IgD-negative memory B cell (primary cell): ENCODE measurements around the gene FBXL16. TPM values are rescaled to one million over a fixed set of nuclear protein-coding genes. Genes with fewer than 3 reads are reported as not detected.
"Not testable (repeated sequence)": the region's sequence is repeated elsewhere in the genome, so short reads cannot be mapped to it uniquely, and the experiment has no call there.

Experiments
- H3K27ac Mint-ChIP-seq, 3 donors: one replicate each; pipeline ENCODE4 v1.8.0; 2020 to 2022; ENCODE audit warnings: mild to moderate bottlenecking in 3 of 3, mixed read lengths in 3 of 3, moderate library complexity in 1 of 3
- H3K27me3 Mint-ChIP-seq: one replicate; pipeline ENCODE4 v1.8.0; 2021; ENCODE audit warnings: mixed read lengths
- H3K36me3 Mint-ChIP-seq: one replicate; pipeline ENCODE4 v1.8.0; 2020; ENCODE audit warnings: mild to moderate bottlenecking, mixed read lengths
- H3K4me1 Mint-ChIP-seq, 3 donors: one replicate each; pipeline ENCODE4 v1.8.0; 2020 to 2022; ENCODE audit warnings: mixed read lengths in 3 of 3, mild to moderate bottlenecking in 1 of 3
- H3K4me3 Mint-ChIP-seq, 4 donors: one replicate each; pipeline ENCODE4 v1.8.0; 2020 to 2022; ENCODE audit warnings: mild to moderate bottlenecking in 4 of 4, mixed read lengths in 4 of 4, moderate library complexity in 3 of 4
- H3K9me3 Mint-ChIP-seq, 3 donors: one replicate each; pipeline ENCODE4 v1.8.0; 2020 to 2021; ENCODE audit warnings: mixed read lengths in 3 of 3, mild to moderate bottlenecking in 1 of 3
- polyA plus RNA-seq: library from polyadenylated mRNA; unstranded; fragments of 300-500 nt; fragmentation: Illumina TruSeq; gene quantifications from one replicate; pipeline ENCODE4 v1.2.3, GENCODE V29; 2021

The FBXL16 gene
- polyA plus RNA-seq, 1 donor from 2014 or later: 4.4 TPM

DNA sequence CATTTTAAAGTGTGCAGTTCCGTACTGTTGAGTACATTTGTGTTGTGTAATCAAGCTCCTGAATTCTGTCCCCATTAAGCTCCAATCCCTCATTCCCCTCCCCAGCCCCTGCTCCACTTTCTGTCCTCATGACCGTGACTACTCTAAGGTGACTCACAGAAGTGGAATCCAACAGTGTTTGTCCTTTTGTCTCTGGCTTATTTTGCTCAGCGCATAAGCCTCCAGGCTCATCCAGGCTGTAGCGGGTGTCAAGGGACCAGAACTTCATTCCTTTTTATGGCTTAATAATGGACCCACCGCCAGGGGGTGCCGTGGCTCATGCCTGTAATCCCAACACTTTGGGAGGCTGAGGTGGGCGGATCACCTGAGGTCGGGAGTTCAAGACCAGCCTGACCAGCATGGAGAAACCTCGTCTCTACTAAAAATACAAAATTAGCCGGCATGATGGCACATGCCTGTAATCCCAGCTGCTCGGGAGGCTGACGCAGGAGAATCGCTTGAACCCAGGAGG, 7.2 kb upstream of the FBXL16 start:
- H3K4me1 Mint-ChIP-seq, H3K9me3 Mint-ChIP-seq, H3K36me3 Mint-ChIP-seq: not testable (repeated sequence)
- Mint-ChIP-seq H3K27ac (peak overlapping the region in 1 of 3 donors; percentile 71), H3K4me3 (peak overlapping the region in 1 of 4 donors; percentile 85), H3K27me3 (peaks cover 35% of the 10 kb centered on the region)

DNA sequence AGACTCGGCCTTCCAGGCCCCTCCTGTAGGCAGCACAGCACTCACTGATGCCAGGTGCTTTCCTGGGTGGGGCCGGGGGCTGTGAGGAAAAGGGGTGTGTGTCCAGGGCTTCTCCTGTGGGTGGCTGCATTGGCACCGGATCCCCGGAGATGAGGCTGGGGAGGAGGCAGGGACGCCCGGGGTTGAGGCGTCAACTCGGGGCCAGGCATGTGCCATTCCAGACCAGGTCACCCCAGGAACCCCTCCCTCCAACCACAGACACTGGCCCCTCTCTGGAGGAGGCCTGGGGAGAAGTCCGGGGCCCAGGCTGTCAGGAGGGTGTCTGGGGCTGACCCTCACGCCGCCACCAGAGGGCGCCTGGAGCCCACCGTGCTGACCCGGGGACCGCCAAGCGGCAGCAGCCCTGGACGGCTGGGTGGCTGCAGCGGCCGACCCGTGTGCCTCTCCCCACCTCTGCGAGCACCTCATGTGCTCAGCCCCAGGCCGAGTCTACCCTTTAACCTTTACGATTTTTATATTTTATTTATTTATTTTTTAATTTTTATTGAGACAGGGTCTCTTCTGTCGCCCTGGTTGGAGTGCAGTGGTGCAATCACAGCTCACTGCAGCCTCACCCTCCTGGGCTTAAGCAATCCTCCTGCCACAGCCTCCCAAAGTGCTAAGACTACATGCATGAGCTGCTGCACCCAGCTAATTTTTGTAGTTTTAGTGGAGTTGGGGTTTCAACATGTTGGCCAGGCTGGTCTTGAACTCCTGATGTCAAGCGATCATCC, 6.1 kb upstream of the FBXL16 start:
- Mint-ChIP-seq H3K27ac (peak overlapping the region in 1 of 3 donors; percentile 28), H3K4me3 (peak overlapping the region in 1 of 4 donors; percentile 48), H3K4me1 (peaks cover 0 to 4% (median 3%) of the 10 kb centered on the region in 3 donors), H3K9me3 (no peaks in the 10 kb centered on the region), H3K27me3 (peaks cover 39% of the 10 kb centered on the region), H3K36me3 (no peaks in the 10 kb centered on the region)

DNA sequence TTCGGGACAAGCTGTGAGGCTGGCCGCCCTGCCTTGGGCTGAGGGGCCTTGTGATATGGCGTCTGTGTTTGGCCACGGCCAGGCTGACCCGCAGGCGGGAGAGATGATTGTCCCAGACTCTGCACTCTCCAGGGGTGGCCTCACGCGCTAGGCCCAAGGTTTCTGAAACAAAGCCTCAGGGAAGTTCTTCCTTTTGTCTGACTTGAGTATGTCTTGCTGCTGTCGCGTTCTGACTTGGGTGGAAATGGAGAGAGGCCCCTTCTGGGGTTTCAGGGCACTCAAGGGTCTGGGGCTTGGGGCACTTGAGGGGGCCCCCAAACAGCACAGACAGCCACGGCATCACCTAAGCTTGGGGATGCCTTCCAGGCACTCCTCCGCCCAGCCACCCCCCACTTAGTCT, 5.5 kb upstream of the FBXL16 start:
- peak overlapping the region in 1 of 4 donors; percentile 12 for H3K4me3 Mint-ChIP-seq
- H3K27me3 Mint-ChIP-seq: peaks cover 39% of the 10 kb centered on the region
- no peaks in the 10 kb centered on the region for H3K36me3 Mint-ChIP-seq
- no peaks in the 10 kb centered on the region for H3K9me3 Mint-ChIP-seq
- H3K4me1 Mint-ChIP-seq: peaks cover 1 to 4% (median 3%) of the 10 kb centered on the region in 3 donors
- H3K27ac Mint-ChIP-seq: peak overlapping the region in 1 of 3 donors; percentile 28

DNA sequence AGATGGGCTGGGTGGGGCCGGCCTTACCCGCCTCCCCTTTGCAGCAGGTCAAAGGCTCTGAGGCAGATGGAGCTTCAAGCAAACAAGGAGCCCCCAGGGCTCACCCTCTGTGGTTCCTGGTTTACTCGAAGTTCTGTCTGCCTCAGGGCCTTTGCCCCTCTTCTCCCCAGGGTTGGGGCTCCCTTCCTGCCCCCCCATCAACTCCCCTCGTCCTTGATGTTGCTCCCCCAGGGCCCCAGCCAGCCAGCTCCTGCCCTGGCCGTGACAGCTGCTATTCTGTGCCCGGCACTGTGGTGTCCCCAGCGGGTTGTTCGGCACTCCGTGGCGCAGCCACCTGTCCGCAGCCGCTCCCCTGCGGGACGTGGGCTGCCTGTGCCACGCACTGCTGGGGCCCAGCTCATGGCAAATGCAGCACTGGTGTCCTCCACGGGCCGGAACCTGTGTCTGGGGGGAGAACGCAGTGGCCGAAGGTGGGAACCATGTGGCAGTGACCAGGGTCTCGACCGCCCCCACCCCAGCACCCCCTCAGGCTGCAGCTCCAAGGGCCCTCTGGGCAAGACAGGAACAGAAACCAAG, 5.0 kb upstream of the FBXL16 start:
- peaks cover 36% of the 10 kb centered on the region for H3K27me3 Mint-ChIP-seq
- no peak overlapping the region for H3K27ac Mint-ChIP-seq
- peak overlapping the region in 1 of 4 donors; percentile 12 for H3K4me3 Mint-ChIP-seq
- H3K4me1 Mint-ChIP-seq: peaks cover 1 to 4% (median 3%) of the 10 kb centered on the region in 3 donors
- no peaks in the 10 kb centered on the region for H3K9me3 Mint-ChIP-seq
- no peaks in the 10 kb centered on the region for H3K36me3 Mint-ChIP-seq

DNA sequence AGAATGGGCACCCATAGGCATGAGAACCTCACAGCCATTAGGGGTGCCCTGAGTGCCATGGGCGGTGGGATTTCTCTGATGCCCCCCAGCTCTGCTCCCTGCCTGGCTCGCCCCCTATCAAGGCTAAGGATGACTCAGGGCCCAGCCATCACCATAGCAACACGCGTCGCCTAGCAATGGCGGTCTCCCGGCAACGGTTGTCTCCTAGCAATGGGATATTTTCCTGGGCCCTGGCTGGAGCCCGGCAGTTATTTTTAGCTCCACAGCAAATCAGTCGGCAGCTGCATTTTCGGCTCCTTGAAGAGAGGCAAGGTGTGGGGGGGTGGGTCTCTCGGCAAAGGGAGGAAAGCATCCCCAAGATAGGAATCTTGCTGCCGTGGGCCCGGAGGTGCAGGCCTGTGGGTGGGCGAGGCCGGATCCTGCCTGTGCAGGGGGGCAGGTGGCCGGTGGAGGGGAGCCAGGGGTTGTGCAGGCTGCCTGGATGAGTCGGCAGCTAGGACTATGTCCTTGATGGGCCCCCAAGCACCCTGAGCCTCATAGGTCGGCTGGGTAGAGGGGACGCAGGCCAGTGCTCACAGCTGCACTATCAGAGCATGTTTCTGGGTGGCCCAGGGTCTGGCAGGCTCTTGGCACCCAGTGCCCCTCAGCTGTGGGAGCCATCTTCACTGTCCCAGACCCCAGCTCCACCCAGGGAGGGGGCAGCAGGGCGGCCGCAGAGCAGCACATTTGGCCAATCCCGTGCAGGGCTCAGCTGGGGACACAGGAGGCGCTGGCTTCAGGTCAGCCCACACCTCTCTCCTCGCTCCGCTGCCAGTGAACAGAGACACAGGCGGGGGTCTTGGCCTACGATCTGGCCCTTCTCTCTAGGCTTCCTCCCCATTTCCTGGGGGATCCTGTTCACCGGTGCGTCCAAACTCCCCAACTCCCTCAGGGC, 4.2 kb upstream of the FBXL16 start:
- H3K27ac Mint-ChIP-seq: no peak overlapping the region
- H3K27me3 Mint-ChIP-seq: peaks cover 36% of the 10 kb centered on the region
- no peaks in the 10 kb centered on the region for H3K9me3 Mint-ChIP-seq
- H3K4me3 Mint-ChIP-seq: peak overlapping the region in 1 of 4 donors; percentile 4
- H3K36me3 Mint-ChIP-seq: no peaks in the 10 kb centered on the region
- H3K4me1 Mint-ChIP-seq: peaks cover 1 to 4% (median 3%) of the 10 kb centered on the region in 3 donors

DNA sequence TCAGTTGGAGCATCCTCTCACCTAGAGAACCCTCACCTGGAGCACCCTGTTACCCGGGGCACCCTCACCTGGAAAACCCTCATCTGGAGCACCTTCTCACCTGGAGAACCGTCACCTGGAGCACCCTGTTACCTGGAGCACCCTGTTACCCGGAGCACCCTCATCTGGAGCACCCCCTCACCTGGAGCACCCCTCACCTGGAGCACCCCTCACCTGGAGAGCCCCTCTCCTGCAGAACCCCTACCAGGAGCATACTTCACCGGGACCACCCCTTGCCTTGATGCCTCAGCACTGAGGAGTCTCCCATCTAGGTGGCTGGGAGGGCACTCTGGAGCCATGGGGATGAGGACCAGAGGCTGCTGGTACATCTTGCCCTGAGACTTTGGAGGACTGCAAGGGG, 3.4 kb upstream of the FBXL16 start:
- Mint-ChIP-seq H3K27me3 (peaks cover 35% of the 10 kb centered on the region), H3K36me3 (no peaks in the 10 kb centered on the region), H3K4me1 (peaks cover 1 to 5% (median 4%) of the 10 kb centered on the region in 3 donors), H3K9me3 (no peaks in the 10 kb centered on the region), H3K4me3 (peak overlapping the region in 1 of 4 donors; percentile 50), H3K27ac (peak overlapping the region in 2 of 3 donors; percentile 21 to 80)

DNA sequence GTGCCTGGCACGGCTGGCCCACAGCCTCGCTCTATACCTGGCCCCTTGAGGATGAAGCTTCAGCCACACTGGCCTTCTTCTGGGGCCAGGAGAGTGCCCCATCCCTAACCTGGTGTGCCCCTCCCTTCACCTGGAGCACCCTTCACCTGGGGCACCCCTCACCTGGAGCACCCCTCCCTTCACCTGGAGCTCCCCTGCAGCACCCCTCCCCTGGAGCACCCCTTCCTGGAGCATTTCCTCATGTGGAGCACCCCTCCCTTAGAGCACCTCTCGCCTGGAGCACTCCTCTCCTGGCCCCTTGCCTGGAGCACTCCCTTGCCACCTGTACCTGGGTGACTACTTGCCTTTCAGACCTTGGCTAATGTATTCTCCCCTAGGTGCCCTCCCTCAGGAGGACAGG, 2.4 kb upstream of the FBXL16 start:
- no peaks in the 10 kb centered on the region for H3K36me3 Mint-ChIP-seq
- no peaks in the 10 kb centered on the region for H3K9me3 Mint-ChIP-seq
- peaks cover 31% of the 10 kb centered on the region for H3K27me3 Mint-ChIP-seq
- H3K4me1 Mint-ChIP-seq: peaks cover 1 to 5% (median 4%) of the 10 kb centered on the region in 3 donors
- peak overlapping the region in 1 of 4 donors; percentile 50 for H3K4me3 Mint-ChIP-seq
- no peak overlapping the region for H3K27ac Mint-ChIP-seq

DNA sequence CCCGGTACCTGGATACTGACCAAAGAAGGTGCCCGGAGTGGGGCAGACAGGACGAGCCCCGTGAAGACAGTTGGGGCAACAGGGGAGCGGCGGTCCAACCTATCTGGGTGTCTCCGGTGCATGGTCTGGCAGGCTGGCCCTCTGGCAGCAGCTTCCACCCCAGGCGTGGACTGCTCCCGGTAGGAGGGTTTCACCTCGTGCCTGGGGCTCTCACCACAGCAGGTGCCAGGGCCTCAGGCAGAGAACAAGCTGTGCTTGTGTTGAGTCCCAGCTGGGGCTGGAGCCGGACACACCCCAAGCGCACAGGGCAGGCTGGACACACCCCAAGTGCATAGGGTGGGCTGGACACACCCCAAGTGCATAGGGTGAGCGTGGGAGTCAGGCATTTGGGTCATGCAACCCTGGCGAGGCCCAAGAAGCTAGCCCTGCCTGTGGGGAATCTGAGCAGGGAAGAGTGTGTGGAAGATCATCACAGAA, 1.5 kb upstream of the FBXL16 start:
- Mint-ChIP-seq H3K4me3 (no peak overlapping the region), H3K27ac (peak overlapping the region in 1 of 3 donors; percentile 88), H3K9me3 (no peaks in the 10 kb centered on the region), H3K36me3 (peaks cover 2% of the 10 kb centered on the region), H3K27me3 (peaks cover 32% of the 10 kb centered on the region), H3K4me1 (peaks cover 0 to 5% (median 1%) of the 10 kb centered on the region in 3 donors)

DNA sequence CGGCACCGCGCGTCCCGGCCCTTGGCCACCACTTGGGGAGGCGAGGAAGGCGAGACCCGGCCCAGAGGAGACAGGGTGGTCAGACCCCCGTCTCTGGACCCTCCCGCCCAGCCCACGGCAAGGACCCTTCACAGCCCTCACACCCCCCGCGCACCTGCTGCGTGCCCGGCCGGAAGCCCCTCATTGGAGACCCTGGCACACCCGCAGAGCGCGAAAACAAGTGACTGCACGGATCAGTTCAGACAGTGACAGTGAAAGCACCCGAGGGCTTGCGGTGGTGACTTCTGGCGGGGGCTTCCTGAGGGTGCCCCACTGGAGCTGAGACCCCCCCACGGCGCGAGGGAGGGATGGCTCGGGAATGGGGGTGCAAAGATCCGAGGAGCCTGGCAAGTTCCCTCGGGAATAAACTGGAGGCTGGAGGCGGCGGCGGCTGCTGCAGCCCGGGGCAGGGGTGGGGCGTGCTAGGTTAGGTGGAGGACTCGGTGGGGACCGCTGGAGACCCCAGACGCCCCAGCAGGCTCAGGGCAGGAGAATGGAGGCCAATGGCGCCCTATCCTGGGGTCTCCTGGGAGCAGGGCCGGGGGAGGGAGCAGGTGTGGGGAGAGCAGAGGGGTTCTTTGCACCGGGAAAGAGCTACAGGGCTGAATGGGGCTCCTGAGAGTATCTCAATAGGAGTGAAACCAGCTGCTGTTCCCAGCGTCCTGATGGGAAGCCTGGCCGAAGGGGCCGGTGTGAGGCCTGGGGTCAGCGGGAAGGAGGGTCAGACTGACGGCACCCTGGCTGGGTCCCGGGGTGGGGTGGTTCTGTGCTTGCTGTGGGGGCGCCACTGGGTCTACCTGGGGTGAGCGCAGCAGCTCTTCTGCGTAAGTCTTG, 824 bp upstream of the FBXL16 start:
- H3K36me3 Mint-ChIP-seq: peaks cover 2% of the 10 kb centered on the region
- peaks cover 0 to 5% (median 1%) of the 10 kb centered on the region in 3 donors for H3K4me1 Mint-ChIP-seq
- peak overlapping the region in 1 of 3 donors; percentile 88 for H3K27ac Mint-ChIP-seq
- peak overlapping the region in 1 of 4 donors; percentile 8 for H3K4me3 Mint-ChIP-seq
- H3K9me3 Mint-ChIP-seq: no peaks in the 10 kb centered on the region
- peaks cover 37% of the 10 kb centered on the region for H3K27me3 Mint-ChIP-seq

DNA sequence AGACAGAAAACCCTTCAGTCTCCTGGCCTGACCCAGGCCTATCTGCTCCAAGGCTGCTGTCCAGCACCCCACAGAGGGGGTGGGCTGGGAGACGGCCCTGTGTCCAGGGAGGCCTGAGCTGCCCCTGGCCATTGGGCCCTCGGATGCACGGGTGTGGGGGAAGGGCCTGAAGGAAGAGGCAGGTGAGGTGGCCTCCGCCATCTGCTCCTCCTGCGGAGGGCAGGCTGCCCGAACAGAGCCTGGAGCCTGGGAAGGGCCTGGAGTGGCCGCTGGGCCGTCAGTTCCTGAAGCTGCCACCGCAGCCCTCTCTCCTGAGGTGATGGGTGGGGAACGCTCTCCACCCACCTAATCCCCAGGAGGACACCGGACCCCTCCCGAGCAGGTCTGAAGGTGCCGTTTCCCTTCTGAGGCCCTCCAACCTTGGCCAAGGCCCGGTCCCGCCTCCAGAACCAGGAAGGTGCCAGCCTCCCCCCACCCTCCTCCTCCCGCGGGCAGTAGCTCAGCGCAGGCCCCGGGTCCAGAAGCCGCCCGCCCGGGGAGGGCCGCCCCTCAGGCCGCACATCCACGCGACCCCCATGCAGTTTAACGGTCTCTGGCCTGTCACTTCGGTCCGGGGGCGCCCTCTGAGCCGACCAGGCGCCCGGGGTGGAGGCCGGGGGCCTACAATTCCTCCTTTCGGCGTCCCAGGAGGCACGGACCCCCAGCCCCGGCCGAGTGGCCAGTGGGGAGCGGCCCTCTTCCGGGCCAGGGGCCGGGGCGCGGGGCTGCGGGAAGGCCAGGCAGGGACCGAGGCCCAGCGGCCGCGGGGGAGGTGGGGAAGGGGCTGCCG, 835 bp downstream of the FBXL16 start:
- no peaks in the 10 kb centered on the region for H3K9me3 Mint-ChIP-seq
- H3K27ac Mint-ChIP-seq: no peak overlapping the region
- peaks cover 0 to 3% (median 1%) of the 10 kb centered on the region in 3 donors for H3K4me1 Mint-ChIP-seq
- peak overlapping the region in 1 of 4 donors; percentile 33 for H3K4me3 Mint-ChIP-seq
- peaks cover 2% of the 10 kb centered on the region for H3K36me3 Mint-ChIP-seq
- peaks cover 40% of the 10 kb centered on the region for H3K27me3 Mint-ChIP-seq

DNA sequence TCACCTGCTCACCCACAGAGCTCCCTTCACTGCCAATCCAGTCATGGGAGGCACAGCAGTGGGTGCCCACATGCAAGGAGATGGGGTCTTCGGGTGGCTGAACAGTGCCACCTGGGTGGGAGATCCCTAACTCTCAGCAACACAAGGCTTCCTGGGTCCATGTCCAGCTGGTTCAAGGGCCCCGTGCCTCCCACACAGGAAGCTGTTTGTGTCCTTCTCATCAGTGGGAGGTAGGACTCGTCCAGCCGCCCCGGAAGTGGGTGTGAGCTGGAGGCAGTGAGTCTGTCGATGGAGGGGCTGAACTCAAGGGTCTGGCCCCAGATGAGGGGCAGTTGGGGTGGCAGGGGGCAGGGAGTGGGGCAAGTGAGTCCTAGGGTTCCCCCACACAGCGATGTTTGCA, 1.6 kb downstream of the FBXL16 start:
- Mint-ChIP-seq H3K27ac (no peak overlapping the region), H3K4me3 (no peak overlapping the region), H3K27me3 (peaks cover 36% of the 10 kb centered on the region), H3K36me3 (peaks cover 2% of the 10 kb centered on the region), H3K9me3 (no peaks in the 10 kb centered on the region), H3K4me1 (peaks cover 0 to 4% (median 3%) of the 10 kb centered on the region in 3 donors)

DNA sequence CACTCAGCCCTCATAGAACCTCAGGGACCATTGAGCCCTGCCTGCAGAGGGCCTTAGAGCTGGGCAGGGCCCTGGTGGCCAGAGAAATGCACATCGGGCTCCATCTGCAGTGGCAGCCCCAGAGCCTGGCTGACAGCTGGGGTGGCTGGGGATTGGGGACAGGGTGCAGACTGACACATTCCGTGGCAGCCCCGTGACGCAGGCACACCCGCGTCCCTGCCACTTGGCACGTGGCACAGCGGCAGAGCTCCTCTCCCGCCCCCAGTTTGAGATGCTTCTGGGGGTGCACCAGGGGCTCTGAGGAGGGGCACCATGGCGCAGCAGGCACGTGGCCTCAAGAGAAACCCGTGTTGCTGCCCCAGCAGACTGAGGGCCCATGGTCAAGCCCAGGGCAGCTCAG, 2.2 kb downstream of the FBXL16 start:
- Mint-ChIP-seq H3K27me3 (peaks cover 34% of the 10 kb centered on the region), H3K36me3 (peaks cover 2% of the 10 kb centered on the region), H3K9me3 (no peaks in the 10 kb centered on the region), H3K27ac (no peak overlapping the region), H3K4me3 (peak overlapping the region in 1 of 4 donors; percentile 43), H3K4me1 (peaks cover 0 to 4% (median 3%) of the 10 kb centered on the region in 3 donors)

DNA sequence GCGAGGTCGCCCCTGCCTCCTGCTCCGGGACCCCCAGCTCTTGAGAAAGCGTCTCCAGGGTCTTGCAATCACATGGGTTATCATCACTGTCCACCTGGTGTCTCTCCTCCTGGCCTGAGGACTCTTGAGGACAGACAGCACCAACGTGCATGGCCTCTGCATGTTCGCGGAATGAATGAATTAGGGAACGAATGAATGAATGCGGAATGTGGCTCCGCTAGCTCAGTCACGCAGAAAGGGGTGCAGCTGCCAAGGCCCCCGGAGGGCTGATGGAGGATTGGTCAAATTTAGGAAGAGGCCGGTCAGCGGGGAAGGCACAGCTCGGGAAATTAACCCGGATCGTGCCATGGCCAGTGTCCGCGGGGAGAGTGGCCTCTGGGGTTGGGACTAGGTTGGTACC, 3.3 kb downstream of the FBXL16 start:
- peak overlapping the region in 1 of 4 donors; percentile 78 for H3K4me3 Mint-ChIP-seq
- peak overlapping the region in 1 of 3 donors; percentile 90 for H3K27ac Mint-ChIP-seq
- H3K9me3 Mint-ChIP-seq: no peaks in the 10 kb centered on the region
- H3K27me3 Mint-ChIP-seq: peaks cover 26% of the 10 kb centered on the region
- H3K4me1 Mint-ChIP-seq: peaks cover 0 to 4% (median 3%) of the 10 kb centered on the region in 3 donors
- H3K36me3 Mint-ChIP-seq: peaks cover 2% of the 10 kb centered on the region
